ENCODE results near the gene TAF15. TPM values are rescaled to one million over a fixed set of nuclear protein-coding genes. Genes with fewer than 3 reads are reported as not detected.

Gene TAF15
- total RNA-seq, 2 experiments from 2014 or later: 65.9 to 256 TPM

- H3K4me1 ChIP-seq (ENCODE audit: insufficient read depth, low read length, poor library complexity, severe bottlenecking): no peaks in the 10 kb centered on the region
- no peak overlapping the region for H2AFZ ChIP-seq (ENCODE audit: low read length)
- no peaks in the 10 kb centered on the region for H4K20me1 ChIP-seq (ENCODE audit: insufficient read depth, low read length)
- CTCF ChIA-PET (ENCODE audit: unreplicated experiment): no interaction called here
- TF ChIP-seq CTCF (conservative IDR thresholded peaks at IDR 0.05; ENCODE audit: low read length) (no peak), EZH2phosphoT487 (IDR thresholded peaks at IDR 0.05; ENCODE audit: borderline replicate concordance, low read depth, low read length) (no peak)
- no TSS peak for BruUV-seq (replicated peaks)
- intact Hi-C loops (cut with micrococcal nuclease; ENCODE audit: unreplicated experiment): no loop called here
- H3K9me3 ChIP-seq (ENCODE audit: low read length): no peaks in the 10 kb centered on the region
- H3K4me3 ChIP-seq (ENCODE audit: low read depth, low read length, poor library complexity, severe bottlenecking): no peak overlapping the region
- no peak for DNase-seq (ENCODE audit: low spot score)
- H3K27ac ChIP-seq (ENCODE audit: low read depth, low read length, poor library complexity, severe bottlenecking): no peak overlapping the region
- POLR2A ChIA-PET: no interaction called here
- H3K36me3 ChIP-seq (ENCODE audit: insufficient read depth, low read length): no peaks in the 10 kb centered on the region
- no peak overlapping the region for H3K4me2 ChIP-seq (ENCODE audit: low read length)
- no peaks in the 10 kb centered on the region for H3K9me2 ChIP-seq (ENCODE audit: insufficient read depth, low read length)
- no peaks in the 10 kb centered on the region for H3K79me2 ChIP-seq (ENCODE audit: insufficient read depth, low read depth, low read length)
Measured at GRCh38 chr17:35775583-35775982, 33.7 kb upstream of the TAF15 start.

GRCh38 chr17:35778641-35779196 lies 30.6 kb upstream of the TAF15 start:
- DNase-seq (ENCODE audit: low spot score): no peak
- ChIA-PET CTCF (ENCODE audit: unreplicated experiment) (no interaction called here), POLR2A (no interaction called here)
- Histone ChIP-seq H3K27ac (ENCODE audit: low read depth, low read length, poor library complexity, severe bottlenecking) (no peak overlapping the region), H4K20me1 (ENCODE audit: insufficient read depth, low read length) (no peaks in the 10 kb centered on the region), H3K4me3 (ENCODE audit: low read depth, low read length, poor library complexity, severe bottlenecking) (no peak overlapping the region), H3K36me3 (ENCODE audit: insufficient read depth, low read length) (no peaks in the 10 kb centered on the region), H3K79me2 (ENCODE audit: insufficient read depth, low read depth, low read length) (no peaks in the 10 kb centered on the region), H3K4me1 (ENCODE audit: insufficient read depth, low read length, poor library complexity, severe bottlenecking) (no peaks in the 10 kb centered on the region), H3K4me2 (ENCODE audit: low read length) (no peak overlapping the region), H3K9me3 (ENCODE audit: low read length) (no peaks in the 10 kb centered on the region), H2AFZ (ENCODE audit: low read length) (no peak overlapping the region), H3K9me2 (ENCODE audit: insufficient read depth, low read length) (no peaks in the 10 kb centered on the region)
- no TSS peak for BruUV-seq (replicated peaks)
- intact Hi-C loops (cut with micrococcal nuclease; ENCODE audit: unreplicated experiment): no loop called here
- TF ChIP-seq CTCF (conservative IDR thresholded peaks at IDR 0.05; ENCODE audit: low read length) (no peak), EZH2phosphoT487 (IDR thresholded peaks at IDR 0.05; ENCODE audit: borderline replicate concordance, low read depth, low read length) (no peak)

GRCh38 chr17:35780950-35781349 lies 28.3 kb upstream of the TAF15 start:
- Histone ChIP-seq H3K4me3 (ENCODE audit: low read depth, low read length, poor library complexity, severe bottlenecking) (no peak overlapping the region), H3K36me3 (ENCODE audit: insufficient read depth, low read length) (no peaks in the 10 kb centered on the region), H3K9me2 (ENCODE audit: insufficient read depth, low read length) (no peaks in the 10 kb centered on the region), H3K4me1 (ENCODE audit: insufficient read depth, low read length, poor library complexity, severe bottlenecking) (no peaks in the 10 kb centered on the region), H3K9me3 (ENCODE audit: low read length) (no peaks in the 10 kb centered on the region), H3K79me2 (ENCODE audit: insufficient read depth, low read depth, low read length) (no peaks in the 10 kb centered on the region), H3K27ac (ENCODE audit: low read depth, low read length, poor library complexity, severe bottlenecking) (no peak overlapping the region), H3K4me2 (ENCODE audit: low read length) (no peak overlapping the region), H2AFZ (ENCODE audit: low read length) (no peak overlapping the region), H4K20me1 (ENCODE audit: insufficient read depth, low read length) (no peaks in the 10 kb centered on the region)
- TF ChIP-seq EZH2phosphoT487 (IDR thresholded peaks at IDR 0.05; ENCODE audit: borderline replicate concordance, low read depth, low read length): no peak
- TF ChIP-seq CTCF (conservative IDR thresholded peaks at IDR 0.05; ENCODE audit: low read length): no peak
- BruUV-seq (replicated peaks): no TSS peak
- POLR2A ChIA-PET: interaction anchor here (0.6 to 0.7 kb wide), 2 partner anchors 92 to 640 kb away, joined by 3 to 6 read pairs; no protein-coding TSS in a partner anchor
- intact Hi-C loops (cut with micrococcal nuclease; ENCODE audit: unreplicated experiment): no loop called here
- CTCF ChIA-PET (ENCODE audit: unreplicated experiment): interaction anchor here (0.9 to 1.2 kb wide), 2 partner anchors 17 to 22 kb away, joined by 3 to 4 read pairs; no protein-coding TSS in a partner anchor
- no peak for DNase-seq (ENCODE audit: low spot score)
